ENCODE results near the gene DAAM2. TPM values are rescaled to one million over a fixed set of nuclear protein-coding genes. Genes with fewer than 3 reads are reported as not detected.

Gene DAAM2
- polyA plus RNA-seq, 1 donor (not counting 4 experiments of a cell fraction or from before 2014, with no cell fraction given), result not detected

- no peaks in the 10 kb centered on the region for H3K36me3 ChIP-seq (ENCODE audit: control insufficient read depth in 2 of 2, extremely low read depth in 1 of 2, insufficient read depth in 2 of 2, low read length in 2 of 2)
- H3K9ac ChIP-seq (ENCODE audit: control insufficient read depth, extremely low read depth, insufficient read depth, low read length), result no peak overlapping the region
- H3K27ac ChIP-seq (ENCODE audit: control insufficient read depth, insufficient read depth, low read length), result no peak overlapping the region
- FAIRE-seq, result no peak
- no peaks in the 10 kb centered on the region for H3K9me3 ChIP-seq (ENCODE audit: control insufficient read depth, low read depth, low read length)
- TF ChIP-seq EZH2 (IDR thresholded peaks at IDR 0.05; ENCODE audit: low read length), result no peak
- H4K20me1 ChIP-seq (ENCODE audit: control insufficient read depth, extremely low read depth, insufficient read depth, low read length), result no peaks in the 10 kb centered on the region
- DNase-seq (ENCODE audit: low read depth, low spot score), result no peak
- no peaks in the 10 kb centered on the region for H3K4me1 ChIP-seq (ENCODE audit: control insufficient read depth, extremely low read depth, insufficient read depth, low read length)
- H2AFZ ChIP-seq (ENCODE audit: control insufficient read depth, low read length), result no peak overlapping the region
- H3K4me3 ChIP-seq (ENCODE audit: control insufficient read depth in 2 of 3, extremely low read depth in 1 of 3, insufficient read depth in 2 of 3, low read depth in 1 of 3, low read length in 3 of 3), result no peak overlapping the region
- no peak overlapping the region for H3K4me2 ChIP-seq (ENCODE audit: control insufficient read depth, extremely low read depth, insufficient read depth, low read depth, low read length)
- no peaks in the 10 kb centered on the region for H3K27me3 ChIP-seq (ENCODE audit: control insufficient read depth, extremely low read depth, insufficient read depth, low read length)
- dilution Hi-C loops (cut with MboI; ENCODE audit: extremely low pct_ligation_motif_present, low sequenced_read_pairs), result no loop called here
- H3K79me2 ChIP-seq (ENCODE audit: control insufficient read depth, insufficient read depth, low read length), result no peaks in the 10 kb centered on the region
- H3K9me1 ChIP-seq (ENCODE audit: control insufficient read depth, extremely low read depth, insufficient read depth, low read length), result no peaks in the 10 kb centered on the region
These were observed 92.5 kb downstream of the DAAM2 start for GRCh38 chr6:39884696-39885095.

GRCh38 chr6:39885691-39886090 lies 93.5 kb downstream of the DAAM2 start:
- no peaks in the 10 kb centered on the region for H3K9me3 ChIP-seq (ENCODE audit: control insufficient read depth, low read depth, low read length)
- H3K36me3 ChIP-seq (ENCODE audit: control insufficient read depth in 2 of 2, extremely low read depth in 1 of 2, insufficient read depth in 2 of 2, low read length in 2 of 2), result no peaks in the 10 kb centered on the region
- DNase-seq (ENCODE audit: low read depth, low spot score), result no peak
- TF ChIP-seq EZH2 (IDR thresholded peaks at IDR 0.05; ENCODE audit: low read length), result no peak
- no peak overlapping the region for H3K27ac ChIP-seq (ENCODE audit: control insufficient read depth, insufficient read depth, low read length)
- no peaks in the 10 kb centered on the region for H3K79me2 ChIP-seq (ENCODE audit: control insufficient read depth, insufficient read depth, low read length)
- no peaks in the 10 kb centered on the region for H3K27me3 ChIP-seq (ENCODE audit: control insufficient read depth, extremely low read depth, insufficient read depth, low read length)
- no peak overlapping the region for H2AFZ ChIP-seq (ENCODE audit: control insufficient read depth, low read length)
- dilution Hi-C loops (cut with MboI; ENCODE audit: extremely low pct_ligation_motif_present, low sequenced_read_pairs), result no loop called here
- no peak overlapping the region for H3K4me3 ChIP-seq (ENCODE audit: control insufficient read depth in 2 of 3, extremely low read depth in 1 of 3, insufficient read depth in 2 of 3, low read depth in 1 of 3, low read length in 3 of 3)
- H4K20me1 ChIP-seq (ENCODE audit: control insufficient read depth, extremely low read depth, insufficient read depth, low read length), result no peaks in the 10 kb centered on the region
- H3K9me1 ChIP-seq (ENCODE audit: control insufficient read depth, extremely low read depth, insufficient read depth, low read length), result no peaks in the 10 kb centered on the region
- H3K9ac ChIP-seq (ENCODE audit: control insufficient read depth, extremely low read depth, insufficient read depth, low read length), result no peak overlapping the region
- no peak overlapping the region for H3K4me2 ChIP-seq (ENCODE audit: control insufficient read depth, extremely low read depth, insufficient read depth, low read depth, low read length)
- no peak for FAIRE-seq
- H3K4me1 ChIP-seq (ENCODE audit: control insufficient read depth, extremely low read depth, insufficient read depth, low read length), result no peaks in the 10 kb centered on the region

- H3K9me3 ChIP-seq (ENCODE audit: control insufficient read depth, low read depth, low read length), result no peaks in the 10 kb centered on the region
- H3K27ac ChIP-seq (ENCODE audit: control insufficient read depth, insufficient read depth, low read length), result no peak overlapping the region
- H3K4me1 ChIP-seq (ENCODE audit: control insufficient read depth, extremely low read depth, insufficient read depth, low read length), result no peaks in the 10 kb centered on the region
- no peak overlapping the region for H2AFZ ChIP-seq (ENCODE audit: control insufficient read depth, low read length)
- H3K36me3 ChIP-seq (ENCODE audit: control insufficient read depth in 2 of 2, extremely low read depth in 1 of 2, insufficient read depth in 2 of 2, low read length in 2 of 2), result no peaks in the 10 kb centered on the region
- no peak overlapping the region for H3K4me2 ChIP-seq (ENCODE audit: control insufficient read depth, extremely low read depth, insufficient read depth, low read depth, low read length)
- no peaks in the 10 kb centered on the region for H3K9me1 ChIP-seq (ENCODE audit: control insufficient read depth, extremely low read depth, insufficient read depth, low read length)
- dilution Hi-C loops (cut with MboI; ENCODE audit: extremely low pct_ligation_motif_present, low sequenced_read_pairs), result no loop called here
- no peak for FAIRE-seq
- no peaks in the 10 kb centered on the region for H3K27me3 ChIP-seq (ENCODE audit: control insufficient read depth, extremely low read depth, insufficient read depth, low read length)
- H3K4me3 ChIP-seq (ENCODE audit: control insufficient read depth in 2 of 3, extremely low read depth in 1 of 3, insufficient read depth in 2 of 3, low read depth in 1 of 3, low read length in 3 of 3), result no peak overlapping the region
- no peak for DNase-seq (ENCODE audit: low read depth, low spot score)
- no peak overlapping the region for H3K9ac ChIP-seq (ENCODE audit: control insufficient read depth, extremely low read depth, insufficient read depth, low read length)
- no peaks in the 10 kb centered on the region for H3K79me2 ChIP-seq (ENCODE audit: control insufficient read depth, insufficient read depth, low read length)
- H4K20me1 ChIP-seq (ENCODE audit: control insufficient read depth, extremely low read depth, insufficient read depth, low read length), result no peaks in the 10 kb centered on the region
- TF ChIP-seq CTCF (optimal IDR thresholded peaks at IDR 0.05 in 1 of 3, IDR thresholded peaks at IDR 0.05 in 1 of 3, conservative IDR thresholded peaks at IDR 0.05 in 1 of 3; ENCODE audit: extremely low read depth in 1 of 3, insufficient read depth in 2 of 3, low read length in 3 of 3) (no peak), EZH2 (IDR thresholded peaks at IDR 0.05; ENCODE audit: low read length) (no peak)
These were observed 94.7 kb downstream of the DAAM2 start for GRCh38 chr6:39886871-39887270.
